Endothelial cell of umbilical vein (primary cell): ENCODE measurements around the gene ARMS2. TPM values are rescaled to one million over a fixed set of nuclear protein-coding genes. Genes with fewer than 3 reads are reported as not detected.
A peak's percentile ranks its signal among the peaks of the same experiment; 100 is the strongest.

Experiments
- BruUV-seq: library from RNA; stranded (reverse); fragments of 400-500 nt; replicated peaks from 2 replicates; lab custom pipeline; 2021; lab: Mats Ljungman, UMichigan
- CTCF ChIA-PET: fragments of 300-600, 350-600 bp; sonication (Branson Sonifier 250); formaldehyde crosslinking; loops from one replicate; lab custom pipeline; 2021; ENCODE audit warnings: antibody characterized with exemption, inconsistent platforms; lab: Charles Lee
- POLR2A ChIA-PET: fragments of 300-600, 350-600 bp; sonication (Branson Sonifier 250); formaldehyde crosslinking; loops from one replicate; lab custom pipeline; 2021; ENCODE audit warnings: antibody characterized with exemption, inconsistent platforms; lab: Charles Lee
- DNase-seq: peaks from one replicate; pipeline ENCODE4 v3.0.0-alpha.2; 2011; ENCODE audit warnings: low read depth, low spot score
- FAIRE-seq: peaks from 2 replicates; lab custom pipeline; 2011; peaks lifted over from hg19 to GRCh38; lab: Jason Lieb, UNC
- H2AFZ ChIP-seq: 2 replicates; pipeline ENCODE4 v1.6.0; 2012; ENCODE audit warnings: low read depth, low read length, control low read depth, inconsistent platforms
- H3K27ac ChIP-seq: 2 replicates; pipeline ENCODE4 v1.5.1; 2011; ENCODE audit warnings: low read depth, mild to moderate bottlenecking, control low read depth, low read length, moderate library complexity; ENCODE audit not compliant: insufficient read depth
- H3K27me3 ChIP-seq, 2 experiments: 2 replicates each; pipeline versions ENCODE4 v1.6.0 to v1.6.1; 2011; ENCODE audit warnings: low read length in 2 of 2, mixed read lengths in 1 of 2; ENCODE audit not compliant: control insufficient read depth in 2 of 2, insufficient read depth in 2 of 2
- H3K36me3 ChIP-seq, 2 experiments: 2 replicates in 1 of 2; 3 replicates in 1 of 2; pipeline ENCODE4 v1.5.1; 2011; ENCODE audit warnings: low read length in 2 of 2, mild to moderate bottlenecking in 1 of 2, moderate library complexity in 1 of 2; ENCODE audit not compliant: control insufficient read depth in 2 of 2, insufficient read depth in 2 of 2; ENCODE audit errors: extremely low read depth in 1 of 2
- H3K4me1 ChIP-seq: 3 replicates; pipeline ENCODE4 v1.5.1; 2011; ENCODE audit warnings: mild to moderate bottlenecking, low read length; ENCODE audit not compliant: control insufficient read depth, insufficient read depth; ENCODE audit errors: extremely low read depth
- H3K4me2 ChIP-seq: 2 replicates; pipeline ENCODE4 v1.6.1; 2011; ENCODE audit warnings: low read length, control low read depth, mixed read lengths; ENCODE audit not compliant: insufficient read depth
- H3K4me3 ChIP-seq, 3 experiments: fragments of 200-600 bp in 1 of 3; sonication (generic), shearing (Covaris generic) in 1 of 3; replicated peaks in 1 of 3; 2 replicates each; pipeline ENCODE4 v1.5.1; 2011 to 2016; ENCODE audit warnings: control low read depth in 3 of 3, low read length in 3 of 3, mild to moderate bottlenecking in 2 of 3, inconsistent platforms in 1 of 3, low read depth in 1 of 3, moderate library complexity in 1 of 3; ENCODE audit not compliant: insufficient read depth in 1 of 3
- H3K79me2 ChIP-seq: 2 replicates; pipeline ENCODE4 v1.6.0; 2012; ENCODE audit warnings: low read length, inconsistent platforms; ENCODE audit not compliant: control insufficient read depth, insufficient read depth
- H3K9ac ChIP-seq: replicated peaks from 2 replicates; pipeline ENCODE3; 2011; ENCODE audit warnings: low read length, control low read depth; ENCODE audit not compliant: insufficient read depth; ENCODE audit errors: extremely low read depth
- H3K9me1 ChIP-seq: replicated peaks from 3 replicates; pipeline ENCODE4 v1.6.0; 2011; ENCODE audit warnings: mild to moderate bottlenecking, low read length; ENCODE audit not compliant: control insufficient read depth, insufficient read depth; ENCODE audit errors: extremely low read depth
- H3K9me3 ChIP-seq: replicated peaks from 2 replicates; pipeline ENCODE4 v1.5.1; 2012; ENCODE audit warnings: low read length, inconsistent platforms; ENCODE audit not compliant: control insufficient read depth, insufficient read depth
- H4K20me1 ChIP-seq: replicated peaks from 2 replicates; pipeline ENCODE3; 2011; ENCODE audit warnings: mild to moderate bottlenecking, low read length; ENCODE audit not compliant: control insufficient read depth, insufficient read depth; ENCODE audit errors: extremely low read depth
- CTCF ChIP-seq, 2 donors: IDR thresholded peaks; 1 replicate in 1 of 2; 2 replicates in 1 of 2; pipeline ENCODE4 v1.5.1; 2011; ENCODE audit warnings: low read length in 2 of 2, mild to moderate bottlenecking in 2 of 2, moderate library complexity in 2 of 2, control low read depth in 1 of 2, inconsistent platforms in 1 of 2, low read depth in 1 of 2; ENCODE audit not compliant: insufficient read depth in 1 of 2; ENCODE audit errors: extremely low read depth in 1 of 2
- FOS ChIP-seq: IDR thresholded peaks from 2 replicates; pipeline ENCODE4 v1.6.1; 2011; ENCODE audit warnings: mild to moderate bottlenecking, low read length, moderate library complexity, borderline replicate concordance; ENCODE audit not compliant: insufficient read depth
- GATA2 ChIP-seq: IDR thresholded peaks from 2 replicates; pipeline ENCODE4 v1.7.0; 2011; ENCODE audit warnings: low read depth, mild to moderate bottlenecking, moderate library complexity, mixed read lengths, low read length; ENCODE audit not compliant: insufficient read length, insufficient read depth
- JUN ChIP-seq: IDR thresholded peaks from 2 replicates; pipeline ENCODE4 v1.6.1; 2011; ENCODE audit warnings: borderline replicate concordance, low read depth; ENCODE audit not compliant: insufficient read length, insufficient read depth
- MAX ChIP-seq: IDR thresholded peaks from 2 replicates; pipeline ENCODE4 v1.6.1; 2011; ENCODE audit not compliant: insufficient read depth, insufficient read length
- MYC ChIP-seq: IDR thresholded peaks from one replicate; pipeline ENCODE4 v1.6.1; 2011; ENCODE audit warnings: mild to moderate bottlenecking, low read depth, low read length
- POLR2A ChIP-seq: IDR thresholded peaks from 2 replicates; pipeline ENCODE4 v1.6.1; 2012; ENCODE audit warnings: low read depth, mild to moderate bottlenecking, control low read depth, low read length
- POLR2AphosphoS5 ChIP-seq: IDR thresholded peaks from 2 replicates; pipeline ENCODE4 v1.6.1; 2012; ENCODE audit warnings: low read depth, mild to moderate bottlenecking, control low read depth, low read length, moderate library complexity; ENCODE audit not compliant: insufficient read depth
- dilution Hi-C: fragments of 300-500 bp; cut with MboI; formaldehyde crosslinking; loops from one replicate; pipeline ENCODE4 v1.15.0; 2019; ENCODE audit warnings: low sequenced_read_pairs; ENCODE audit not compliant: extremely low pct_ligation_motif_present
- intact Hi-C: fragments of 100-400 bp; cut with micrococcal nuclease; formaldehyde crosslinking; loops from one replicate; pipeline ENCODE4 v1.10.0; 2022
- polyA plus RNA-seq, 4 experiments: library from polyadenylated mRNA; depleted of rRNA in 3 of 4; stranded (reverse) in 3 of 4; unstranded in 1 of 4; fragments of >200 nt; gene quantifications; 2 replicates each; pipeline versions ENCODE4 v1.2.1 to v1.2.3, GENCODE V29; 2011 to 2012; ENCODE audit warnings: missing spikeins in 1 of 4
- total RNA-seq: library from RNA; stranded (reverse); gene quantifications from 2 replicates; pipeline ENCODE4 v1.2.3, GENCODE V29; 2021

The ARMS2 gene
- total and polyA plus RNA-seq, 2 donors (not counting 3 experiments of a cell fraction or from before 2014, with no cell fraction given), result not detected

- no peaks in the 10 kb centered on the region for H3K9me1 ChIP-seq
- no peaks in the 10 kb centered on the region for H3K36me3 ChIP-seq
- H3K9ac ChIP-seq, result peak overlapping the region; percentile 86
- TF ChIP-seq FOS (peak; percentile 34), MAX (peak; percentile 7), MYC (no peak), JUN (peak; percentile 60), POLR2AphosphoS5 (peak; percentile 91), CTCF (IDR thresholded peaks at IDR 0.05; ENCODE audit: extremely low read depth in 1 of 2, insufficient read depth in 1 of 2, low read depth in 1 of 2, low read length in 2 of 2) (no peak), GATA2 (peak; percentile 91), POLR2A (peak; percentile 42)
- TSS peak; percentile 79 for BruUV-seq
- H4K20me1 ChIP-seq, result no peaks in the 10 kb centered on the region
- dilution Hi-C loops, result no loop called here
- peak overlapping the region; percentile 97 for H3K27ac ChIP-seq
- intact Hi-C loops, result loop anchor here (1.0 kb wide), 8 partner anchors 11 to 164 kb away; partner anchors contain the start of gene PLEKHA1
- H2AFZ ChIP-seq, result no peak overlapping the region
- peaks cover 42% of the 10 kb centered on the region for H3K4me1 ChIP-seq
- H3K4me3 ChIP-seq, result peak overlapping the region in 2 of 3 experiments; percentile 12 to 41
- no peaks in the 10 kb centered on the region for H3K9me3 ChIP-seq
- H3K27me3 ChIP-seq, result no peaks in the 10 kb centered on the region
- ChIA-PET CTCF (interaction anchor here (0.8 to 2.8 kb wide), 11 partner anchors 16 to 206 kb away, joined by 3 to 14 read pairs (median 4); no protein-coding TSS in a partner anchor), POLR2A (interaction anchor here (0.9 to 2.9 kb wide), 4 partner anchors 21 to 164 kb away, joined by 3 to 15 read pairs (median 3); no protein-coding TSS in a partner anchor)
- DNase-seq, result peak; percentile 99
- peak; percentile 92 for FAIRE-seq
- H3K4me2 ChIP-seq, result peak overlapping the region; percentile 57
- peaks cover 12% of the 10 kb centered on the region for H3K79me2 ChIP-seq
Measured at GRCh38 chr10:122474131-122474818, 19.8 kb downstream of the ARMS2 start.
